ENCODE results near the gene FBN2. TPM values are rescaled to one million over a fixed set of nuclear protein-coding genes. Genes with fewer than 3 reads are reported as not detected.

Gene FBN2
- total and polyA plus RNA-seq, 12 donors = 2.2 to 237 (median 21.6) TPM

DNA sequence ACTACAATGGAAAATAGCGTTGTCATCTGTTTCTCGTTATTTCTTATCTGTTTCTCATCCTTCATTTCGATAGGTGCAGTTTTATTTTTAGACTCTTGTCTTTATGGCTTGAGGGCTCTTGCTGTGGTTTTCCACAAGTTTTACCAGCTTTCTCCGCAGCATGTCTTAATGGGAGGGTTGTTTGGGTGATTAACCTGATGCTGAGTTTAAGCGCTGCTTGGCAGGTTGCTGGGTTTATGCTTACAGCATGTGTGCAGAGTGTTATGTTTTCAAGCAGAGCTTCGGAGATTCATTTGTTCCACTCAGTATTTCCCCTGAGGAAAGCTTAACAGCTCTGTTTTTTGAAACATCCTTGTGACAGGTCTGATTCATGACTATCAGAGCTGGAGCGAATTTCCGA, 300.5 kb downstream of the FBN2 start:
- H3K4me3 ChIP-seq = no peak overlapping the region
- no peaks in the 10 kb centered on the region for H3K9me3 ChIP-seq (replicated peaks in 1 of 3)
- DNase-seq = no peak
- WGBS, 4 donors = 52 to 56% (median 54%) methylated on average over 8 of the region's 8 CpGs
- intact Hi-C loops (cut with DNase I) = no loop called here
- H3K4me1 ChIP-seq (replicated peaks in 1 of 2) = no peaks in the 10 kb centered on the region
- no peaks in the 10 kb centered on the region for H3K36me3 ChIP-seq (replicated peaks in 1 of 2)
- H3K27ac ChIP-seq = no peak overlapping the region
- H3K27me3 ChIP-seq = no peaks in the 10 kb centered on the region
- TF ChIP-seq, protein P1, sequence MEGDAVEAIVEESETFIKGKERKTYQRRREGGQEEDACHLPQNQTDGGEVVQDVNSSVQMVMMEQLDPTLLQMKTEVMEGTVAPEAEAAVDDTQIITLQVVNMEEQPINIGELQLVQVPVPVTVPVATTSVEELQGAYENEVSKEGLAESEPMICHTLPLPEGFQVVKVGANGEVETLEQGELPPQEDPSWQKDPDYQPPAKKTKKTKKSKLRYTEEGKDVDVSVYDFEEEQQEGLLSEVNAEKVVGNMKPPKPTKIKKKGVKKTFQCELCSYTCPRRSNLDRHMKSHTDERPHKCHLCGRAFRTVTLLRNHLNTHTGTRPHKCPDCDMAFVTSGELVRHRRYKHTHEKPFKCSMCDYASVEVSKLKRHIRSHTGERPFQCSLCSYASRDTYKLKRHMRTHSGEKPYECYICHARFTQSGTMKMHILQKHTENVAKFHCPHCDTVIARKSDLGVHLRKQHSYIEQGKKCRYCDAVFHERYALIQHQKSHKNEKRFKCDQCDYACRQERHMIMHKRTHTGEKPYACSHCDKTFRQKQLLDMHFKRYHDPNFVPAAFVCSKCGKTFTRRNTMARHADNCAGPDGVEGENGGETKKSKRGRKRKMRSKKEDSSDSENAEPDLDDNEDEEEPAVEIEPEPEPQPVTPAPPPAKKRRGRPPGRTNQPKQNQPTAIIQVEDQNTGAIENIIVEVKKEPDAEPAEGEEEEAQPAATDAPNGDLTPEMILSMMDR (IDR thresholded peaks at IDR 0.05) = no peak
- TF ChIP-seq POLR2A (IDR thresholded peaks at IDR 0.05) = no peak

DNA sequence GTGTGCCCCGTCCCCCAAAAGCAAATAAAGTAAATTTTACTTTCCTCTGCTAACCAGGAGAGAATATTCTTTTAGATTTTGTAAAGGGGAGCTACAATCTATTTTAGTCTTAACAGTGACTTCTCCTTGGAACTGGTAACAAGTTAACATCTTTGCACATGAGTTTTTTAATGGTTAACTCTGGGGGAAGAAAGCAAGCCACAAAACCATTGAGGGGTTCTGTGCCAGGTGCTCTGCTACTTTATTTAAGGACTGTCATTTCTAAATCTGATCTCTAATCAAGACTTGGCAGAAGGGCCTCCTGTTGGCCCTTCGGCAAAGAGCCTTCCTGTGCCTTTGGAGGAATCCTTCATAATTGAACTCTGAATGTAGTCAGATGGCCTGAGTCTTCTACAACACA, 301.0 kb downstream of the FBN2 start:
- Histone ChIP-seq H3K9me3 (replicated peaks in 1 of 3) (no peaks in the 10 kb centered on the region), H3K36me3 (replicated peaks in 1 of 2) (no peaks in the 10 kb centered on the region), H3K27me3 (no peaks in the 10 kb centered on the region), H3K4me1 (replicated peaks in 1 of 2) (no peaks in the 10 kb centered on the region), H3K4me3 (no peak overlapping the region), H3K27ac (no peak overlapping the region)
- DNase-seq = no peak
- 80 to 89% (median 85%) methylated on average over 2 of the region's 2 CpGs for WGBS, 4 donors
- TF ChIP-seq, protein P1 (IDR thresholded peaks at IDR 0.05) = no peak
- TF ChIP-seq POLR2A (IDR thresholded peaks at IDR 0.05) = no peak
- intact Hi-C loops (cut with DNase I) = no loop called here

DNA sequence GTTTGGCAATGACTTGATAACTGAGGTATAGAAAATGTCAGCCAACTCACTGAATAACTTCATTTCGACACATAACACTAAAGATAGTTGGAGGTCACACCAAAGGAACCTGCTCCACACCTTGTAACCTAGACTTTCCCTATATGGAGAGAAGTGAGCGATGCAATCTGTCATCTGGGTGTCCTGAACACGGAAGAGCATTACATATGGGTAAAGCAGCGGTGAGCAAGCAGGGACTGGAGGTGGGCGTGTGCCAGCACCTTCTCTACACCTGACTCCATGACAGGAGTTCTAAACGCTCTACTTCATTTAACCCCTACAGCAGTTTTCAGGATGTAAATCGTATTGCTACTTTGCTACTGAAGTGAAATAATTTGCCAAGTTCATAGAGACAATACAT, 301.7 kb downstream of the FBN2 start:
- H3K27me3 ChIP-seq = no peaks in the 10 kb centered on the region
- no peaks in the 10 kb centered on the region for H3K9me3 ChIP-seq (replicated peaks in 1 of 3)
- no peak overlapping the region for H3K4me3 ChIP-seq
- H3K36me3 ChIP-seq (replicated peaks in 1 of 2) = no peaks in the 10 kb centered on the region
- no peak for TF ChIP-seq POLR2A (IDR thresholded peaks at IDR 0.05)
- TF ChIP-seq, protein P1 (IDR thresholded peaks at IDR 0.05) = no peak
- intact Hi-C loops (cut with DNase I) = no loop called here
- H3K4me1 ChIP-seq (replicated peaks in 1 of 2) = no peaks in the 10 kb centered on the region
- no peak for DNase-seq
- H3K27ac ChIP-seq = no peak overlapping the region
- WGBS, 4 donors = 83 to 86% (median 83%) methylated on average over 7 of the region's 7 CpGs

DNA sequence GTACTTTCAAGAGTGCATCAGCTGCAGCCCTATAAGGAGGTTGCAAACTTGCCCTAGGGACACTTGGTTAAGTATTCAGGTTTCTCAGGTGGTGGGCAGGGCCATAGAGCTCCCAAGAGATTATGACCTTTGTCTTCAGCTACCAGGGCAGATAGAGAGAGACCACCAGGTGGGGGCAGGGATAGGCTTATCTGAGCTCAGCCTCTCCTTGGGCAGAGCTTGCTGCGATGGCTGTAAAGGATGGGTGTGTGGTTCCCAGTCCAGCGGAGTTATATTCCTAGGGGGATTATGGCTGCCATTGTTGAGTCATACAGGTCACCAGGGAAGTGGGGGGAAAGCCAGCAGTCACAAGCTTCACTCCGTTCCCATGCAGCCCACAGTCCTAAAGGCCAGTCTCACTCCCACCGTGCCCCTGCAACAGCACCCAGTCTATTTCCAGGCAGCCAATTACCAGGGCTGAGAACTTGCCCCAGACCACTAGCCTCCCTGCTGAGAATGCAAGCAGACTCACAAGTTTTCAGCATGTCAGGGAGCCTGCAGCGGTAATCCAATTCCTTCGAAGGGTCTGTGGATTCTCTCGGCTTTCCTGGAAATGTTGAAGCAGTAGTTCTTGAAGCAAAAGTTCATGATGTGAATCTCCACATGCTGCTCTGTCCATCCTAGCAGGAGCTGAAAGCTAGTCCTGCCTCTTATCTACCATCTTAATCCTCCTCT, 303.0 kb downstream of the FBN2 start:
- no peaks in the 10 kb centered on the region for H3K9me3 ChIP-seq (replicated peaks in 1 of 3)
- H3K36me3 ChIP-seq (replicated peaks in 1 of 2) = no peaks in the 10 kb centered on the region
- intact Hi-C loops (cut with DNase I) = no loop called here
- no peaks in the 10 kb centered on the region for H3K27me3 ChIP-seq
- H3K27ac ChIP-seq = no peak overlapping the region
- 85 to 94% (median 93%) methylated on average over 5 to 7 of the region's 7 CpGs for WGBS, 4 donors
- no peak for DNase-seq
- H3K4me3 ChIP-seq = no peak overlapping the region
- no peak for TF ChIP-seq POLR2A (IDR thresholded peaks at IDR 0.05)
- TF ChIP-seq, protein P1 (IDR thresholded peaks at IDR 0.05) = no peak
- H3K4me1 ChIP-seq (replicated peaks in 1 of 2) = no peaks in the 10 kb centered on the region
